Urothelium cell line (cell line): Measurements from ENCODE around the gene FUBP3.

Experiments used
- DNase-seq: peaks from one replicate; pipeline ENCODE4 v3.0.0; 2011; ENCODE audit warnings: low spot score, mixed read lengths
- FAIRE-seq: peaks from 2 replicates; lab custom pipeline; 2011; peaks lifted over from hg19 to GRCh38; lab: Jason Lieb, UNC

Gene FUBP3

DNA sequence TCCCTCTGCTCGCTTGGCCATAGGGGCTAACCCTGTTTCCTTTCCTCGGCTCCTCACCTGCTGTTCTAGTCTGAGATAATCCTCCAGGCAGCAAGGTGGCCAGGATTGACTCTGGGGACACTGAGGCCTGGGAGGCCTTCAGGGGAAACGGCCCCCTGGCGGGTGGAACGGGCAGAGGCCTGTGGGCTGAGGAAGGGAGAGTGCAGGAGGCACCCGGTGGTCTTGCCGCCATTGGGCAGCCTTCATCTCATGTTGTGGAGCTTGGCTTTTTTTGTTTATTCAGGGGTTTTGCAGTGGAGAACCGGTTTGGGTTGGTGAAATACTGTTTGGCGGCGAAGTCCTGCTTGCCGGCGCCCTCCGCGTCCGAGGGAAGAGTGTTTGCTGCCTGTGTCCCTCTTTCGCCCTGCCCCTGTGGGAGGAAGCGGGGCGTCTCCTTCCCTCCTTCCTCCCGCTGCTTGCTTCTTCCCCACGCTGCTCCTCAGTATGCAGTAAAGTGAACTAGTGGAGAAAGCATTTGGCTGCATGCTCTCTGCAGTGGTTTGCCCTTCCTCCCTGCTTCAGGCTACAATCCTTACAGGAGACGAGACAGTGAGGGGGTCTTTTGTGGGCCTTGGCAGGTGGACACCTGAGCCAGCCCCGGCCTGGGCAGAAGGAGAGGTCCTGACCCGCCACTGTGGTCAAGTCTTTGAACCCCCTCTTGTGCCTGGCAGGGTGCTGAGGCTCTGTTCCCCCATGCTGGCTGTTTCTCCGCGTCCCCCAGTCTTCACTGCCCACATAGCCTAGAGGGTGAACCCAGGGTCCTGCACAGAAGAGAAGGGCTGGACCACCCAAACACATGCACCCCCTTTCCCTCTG lies 54.2 kb downstream of the FUBP3 start:
- DNase-seq (no peak), FAIRE-seq (no peak)

DNA sequence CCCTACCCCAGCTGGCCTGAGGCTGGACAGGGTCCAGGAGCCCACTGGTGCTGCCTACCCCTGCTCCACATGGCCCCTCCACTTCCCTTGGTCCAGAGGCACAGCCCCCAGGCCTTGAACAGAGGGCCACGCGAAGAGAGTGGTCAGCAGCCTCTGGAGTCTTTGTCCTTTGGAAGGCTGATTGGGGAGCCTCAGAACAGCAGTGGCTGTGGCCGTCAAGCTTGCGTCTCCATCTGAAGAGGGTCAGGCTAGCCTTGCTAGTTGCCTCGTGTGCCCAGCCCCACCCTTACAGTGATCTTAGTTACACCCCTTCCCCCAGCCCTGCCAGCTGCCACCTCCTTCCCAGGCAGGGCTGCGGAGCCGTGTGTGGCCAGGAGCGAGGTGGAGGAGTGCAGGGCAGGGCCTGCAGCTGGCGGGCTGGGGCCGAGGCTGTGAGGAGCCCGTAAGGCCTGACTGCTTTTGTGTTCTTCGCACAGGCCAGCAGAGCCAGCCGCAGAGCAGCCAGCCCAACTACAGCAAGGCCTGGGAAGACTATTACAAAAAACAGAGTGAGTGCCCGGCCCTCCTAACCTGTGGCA lies 54.9 kb downstream of the FUBP3 start:
- DNase-seq (no peak), FAIRE-seq (no peak)

DNA sequence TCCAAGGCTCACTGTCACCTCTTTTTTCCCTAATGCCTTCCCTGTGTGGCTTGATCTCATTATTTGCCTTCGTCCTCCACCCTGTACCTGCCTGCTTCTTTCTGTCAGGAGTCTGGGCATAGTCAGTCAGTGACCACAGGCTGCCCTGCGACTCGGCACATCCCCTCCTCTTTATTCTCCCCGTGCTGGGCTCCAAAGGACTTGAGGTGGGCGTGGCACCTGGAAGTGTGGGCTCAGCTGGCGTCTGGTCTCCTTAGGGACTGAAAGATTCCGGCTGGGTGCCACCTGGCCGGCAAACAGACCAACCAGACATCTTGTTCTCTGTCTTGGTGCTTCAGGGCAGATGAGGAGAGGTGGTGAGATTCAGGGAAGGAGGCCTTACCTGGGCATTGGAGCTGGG lies 55.4 kb downstream of the FUBP3 start:
- DNase-seq (no peak), FAIRE-seq (no peak)

DNA sequence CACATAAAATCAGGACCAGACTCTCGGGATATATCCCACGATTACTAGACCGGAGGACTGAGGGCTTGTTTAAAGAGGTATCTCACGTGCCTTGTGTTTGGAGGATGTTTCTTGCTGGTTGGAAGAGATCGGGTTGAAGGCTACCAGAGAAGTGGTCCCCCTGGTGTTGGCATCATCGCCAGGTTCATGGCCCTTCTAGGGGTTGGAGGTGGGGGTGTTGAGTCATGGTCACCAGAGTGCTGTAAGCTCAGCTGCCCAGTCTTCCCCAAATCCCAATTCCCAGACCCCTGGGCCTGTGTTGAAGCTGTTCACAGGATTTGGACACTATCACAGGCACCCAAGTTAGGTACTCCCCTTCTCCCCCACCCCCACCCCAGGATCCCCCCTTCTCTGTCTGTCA lies 55.9 kb downstream of the FUBP3 start:
- FAIRE-seq (no peak), DNase-seq (no peak)

DNA sequence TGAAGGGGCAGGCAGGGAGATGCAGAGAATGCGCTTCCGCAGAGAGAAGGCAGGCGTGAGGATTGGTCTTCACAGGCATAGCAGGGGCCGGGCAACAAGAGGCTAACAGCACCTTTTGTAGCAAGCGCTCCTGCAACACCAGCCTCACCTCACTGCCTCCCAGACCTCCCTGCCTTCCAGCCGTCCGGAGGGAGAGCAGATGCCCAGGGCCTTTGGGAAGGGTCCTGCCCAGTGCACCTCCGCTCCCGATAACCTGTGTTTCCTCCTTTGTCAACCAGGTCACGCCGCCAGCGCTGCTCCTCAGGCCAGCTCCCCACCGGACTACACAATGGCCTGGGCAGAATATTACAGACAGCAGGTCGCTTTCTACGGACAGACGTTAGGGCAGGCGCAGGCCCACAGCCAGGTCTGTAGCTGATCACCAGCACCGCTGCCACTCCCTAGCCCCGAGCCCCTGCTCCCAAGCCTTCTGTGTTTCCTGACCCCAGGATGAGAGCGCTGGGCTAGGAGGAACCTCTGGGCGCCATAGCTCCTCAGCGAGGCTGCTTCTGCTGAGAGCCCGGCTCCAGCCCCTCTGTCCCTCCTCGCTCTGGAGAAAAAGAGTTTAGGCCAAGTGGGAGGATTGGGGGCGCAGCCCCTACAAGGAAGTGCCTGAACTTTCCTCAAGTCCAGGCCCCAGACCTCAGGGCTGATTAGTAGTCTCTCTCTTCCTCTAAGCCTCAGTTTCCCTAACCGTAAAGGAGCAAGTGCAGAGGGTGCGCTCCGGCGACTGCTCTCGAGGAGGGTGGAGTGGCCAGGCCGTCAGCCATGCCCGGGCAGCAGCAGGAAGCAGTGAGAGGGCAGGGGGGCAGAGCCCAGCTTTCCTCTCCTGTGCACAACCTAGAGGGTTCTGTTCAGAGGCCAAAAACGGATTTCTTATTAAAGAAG lies 56.6 kb downstream of the FUBP3 start:
- DNase-seq (no peak), FAIRE-seq (no peak)

DNA sequence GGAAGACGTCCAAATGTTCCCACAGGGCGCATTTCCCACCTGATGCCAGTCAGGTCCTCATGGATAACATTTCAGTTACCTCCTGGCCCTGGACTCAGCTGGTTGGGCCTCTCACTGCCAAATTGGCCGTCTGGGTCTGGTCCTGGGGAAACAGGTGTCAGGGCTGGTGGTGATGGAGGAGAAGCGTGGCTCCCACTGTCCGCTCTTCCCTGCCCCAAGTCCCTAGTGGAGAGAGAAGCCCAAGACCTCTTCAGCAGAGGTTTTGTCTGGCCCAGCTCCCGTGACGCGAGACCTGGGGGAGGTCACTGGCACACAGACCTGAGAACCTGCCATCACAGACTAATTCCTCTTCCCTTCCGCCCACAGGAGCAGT lies 57.3 kb downstream of the FUBP3 start:
- DNase-seq, result no peak
- no peak for FAIRE-seq

DNA sequence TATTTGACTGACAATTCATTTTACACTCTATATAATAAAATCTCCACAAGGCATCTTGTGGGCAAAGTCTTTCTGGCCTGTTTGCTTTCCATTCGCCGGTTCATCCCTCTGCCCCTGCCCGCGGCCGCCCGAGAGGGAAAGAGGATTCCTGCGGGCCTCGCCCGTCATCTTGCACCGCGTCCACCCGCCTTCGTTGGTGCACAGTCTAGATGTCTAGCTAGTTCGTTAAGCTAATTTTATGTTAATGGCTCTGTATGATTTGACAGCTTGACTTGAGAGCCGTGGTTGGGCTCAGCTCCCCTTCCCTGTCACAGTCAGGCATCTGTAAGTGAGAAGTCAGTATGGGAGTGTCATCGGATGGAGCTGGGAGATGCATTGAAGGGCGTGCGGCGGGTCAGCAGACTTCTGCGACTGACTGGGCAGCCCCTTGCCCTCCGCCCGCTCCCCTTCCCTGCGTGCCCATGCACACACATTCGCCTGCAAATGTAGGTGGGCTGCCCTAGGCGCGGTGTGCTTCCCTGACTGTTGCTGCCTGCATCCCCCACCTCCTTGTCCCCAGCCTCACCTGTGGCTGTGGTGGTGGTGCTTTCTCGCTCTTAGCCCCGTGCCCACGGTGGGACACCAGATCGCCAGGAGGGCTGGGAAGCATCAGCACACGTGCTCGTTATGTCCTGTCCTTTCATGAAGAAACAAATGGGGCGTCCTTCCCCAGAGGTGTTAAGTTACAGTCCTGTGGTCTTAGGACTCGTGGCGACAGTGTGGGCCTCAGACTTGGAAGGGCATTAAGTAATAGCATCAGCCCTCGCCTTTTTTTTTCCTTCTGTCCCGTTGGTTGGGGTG lies 59.1 kb downstream of the FUBP3 start:
- no peak for DNase-seq
- no peak for FAIRE-seq

DNA sequence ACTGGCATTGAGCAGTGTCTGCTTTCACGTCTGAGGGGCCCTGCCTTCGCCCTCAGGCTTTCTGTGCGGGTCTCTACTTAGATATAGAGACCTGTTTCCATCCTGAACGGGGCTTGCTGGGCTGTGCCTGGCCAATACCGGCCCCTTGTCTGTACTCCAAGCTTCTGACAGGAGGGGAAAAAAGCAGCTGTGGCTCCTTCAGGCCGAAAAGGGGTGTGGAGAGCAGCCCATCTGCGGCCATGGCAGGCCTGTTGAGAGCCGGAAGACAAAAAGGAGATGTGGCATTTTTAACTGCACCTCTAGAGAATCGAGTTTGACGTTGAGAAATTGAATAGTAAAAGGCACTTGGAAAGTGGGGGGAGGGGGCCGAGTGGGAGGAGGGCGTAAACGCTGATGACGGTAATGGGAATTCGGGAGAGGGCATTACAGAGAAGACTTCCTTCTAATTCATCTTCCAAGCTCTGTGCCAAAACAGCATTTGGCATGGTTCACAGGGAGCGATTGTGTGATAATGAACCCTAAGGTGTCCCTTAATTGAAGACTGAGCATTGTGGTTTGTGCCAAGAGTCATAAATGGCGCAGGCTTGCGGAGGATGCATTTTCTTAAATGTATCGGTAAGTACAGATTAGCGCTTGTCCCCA lies 59.9 kb downstream of the FUBP3 start:
- DNase-seq (no peak), FAIRE-seq (no peak)

DNA sequence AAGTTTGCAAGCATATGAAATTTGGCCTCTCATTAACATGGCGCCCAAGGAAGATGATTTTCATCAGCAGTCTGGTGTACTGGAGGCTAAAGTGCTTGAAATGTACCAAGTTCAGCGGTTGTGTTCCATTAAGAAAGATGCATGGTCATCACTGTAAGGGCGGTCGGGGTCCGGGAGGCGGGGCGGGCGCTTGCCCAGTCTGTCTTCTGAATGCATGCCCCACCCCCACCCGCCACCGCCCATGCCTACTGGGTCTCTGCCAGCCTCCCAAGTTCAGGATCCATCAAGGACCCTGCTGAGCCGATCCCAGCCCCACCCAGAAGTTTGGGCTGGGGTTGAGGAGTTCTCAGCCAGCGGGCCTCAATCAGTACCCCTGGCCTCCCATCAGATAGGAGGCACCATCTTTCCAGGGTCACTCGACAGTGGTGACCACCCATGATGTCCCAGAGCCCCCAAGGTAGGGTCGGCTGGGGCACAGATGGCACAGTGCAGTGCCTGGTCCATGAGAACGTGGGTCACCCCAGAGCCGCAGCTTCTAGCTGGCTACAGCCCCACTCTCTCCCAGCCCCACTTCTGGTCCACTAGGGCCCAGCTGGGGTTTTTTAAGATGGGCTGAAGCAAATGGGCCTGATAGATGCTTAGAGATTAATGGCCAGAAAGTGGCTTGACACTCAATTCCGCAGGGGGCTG lies 60.6 kb downstream of the FUBP3 start:
- DNase-seq, result no peak
- no peak for FAIRE-seq

DNA sequence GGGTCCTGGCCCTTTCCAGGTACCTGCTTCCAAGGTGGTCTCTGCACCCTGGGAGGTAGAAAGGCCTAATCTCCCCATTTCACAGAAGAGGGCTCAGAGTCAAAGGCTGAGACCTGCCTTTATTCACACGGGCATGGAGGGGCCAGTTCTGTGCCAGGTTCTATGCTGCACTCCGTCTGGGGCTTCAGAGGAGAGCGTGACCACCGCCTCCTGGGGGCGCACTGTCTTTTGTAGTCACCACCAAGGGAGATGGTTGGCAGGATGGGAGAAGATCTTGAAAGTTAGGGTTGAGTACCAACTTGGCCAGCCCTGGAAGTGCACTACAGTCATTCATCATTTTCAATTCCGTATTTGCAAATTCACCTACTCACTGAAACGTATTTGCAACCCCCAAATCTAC lies 61.3 kb downstream of the FUBP3 start:
- FAIRE-seq (no peak), DNase-seq (no peak)

DNA sequence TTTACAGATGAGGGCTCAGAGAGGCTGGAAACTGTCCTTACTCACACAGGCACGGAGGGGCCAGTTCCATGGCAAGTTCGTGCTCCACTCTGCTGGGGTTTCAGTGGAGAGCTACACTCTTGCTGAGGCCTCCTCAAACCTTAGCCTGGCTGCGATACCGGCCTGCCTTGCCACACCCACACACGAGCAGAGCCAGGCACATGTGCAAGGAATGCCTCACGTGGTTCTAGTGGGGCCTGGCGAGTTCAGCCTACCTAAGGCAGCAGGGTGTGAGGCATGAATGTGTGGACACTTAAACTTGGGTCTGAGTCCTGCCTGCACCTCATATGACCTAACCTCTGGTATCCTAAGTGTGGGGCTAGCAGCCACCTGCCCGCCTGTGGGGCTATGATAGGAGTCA lies 63.5 kb downstream of the FUBP3 start:
- DNase-seq (no peak), FAIRE-seq (no peak)

DNA sequence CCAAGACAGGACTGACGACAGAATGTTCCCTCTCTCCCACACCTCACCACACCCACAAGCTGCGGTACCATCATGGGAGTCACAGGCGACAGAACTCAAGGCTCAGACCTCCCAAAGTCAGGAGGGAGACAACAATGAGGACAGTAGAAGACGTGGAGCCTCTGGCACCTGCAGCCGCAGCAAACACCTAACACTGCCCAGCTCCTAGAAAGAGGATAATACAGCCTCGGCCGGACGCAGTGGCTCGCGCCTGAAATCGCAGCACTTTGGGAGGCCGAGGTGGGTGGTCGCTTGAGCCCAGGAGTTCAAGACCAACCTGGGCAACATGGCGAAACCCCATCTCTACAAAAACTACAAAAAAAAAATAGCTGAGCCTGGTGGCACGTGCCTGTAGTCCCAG lies 71.8 kb downstream of the FUBP3 start:
- FAIRE-seq (no peak), DNase-seq (no peak)

DNA sequence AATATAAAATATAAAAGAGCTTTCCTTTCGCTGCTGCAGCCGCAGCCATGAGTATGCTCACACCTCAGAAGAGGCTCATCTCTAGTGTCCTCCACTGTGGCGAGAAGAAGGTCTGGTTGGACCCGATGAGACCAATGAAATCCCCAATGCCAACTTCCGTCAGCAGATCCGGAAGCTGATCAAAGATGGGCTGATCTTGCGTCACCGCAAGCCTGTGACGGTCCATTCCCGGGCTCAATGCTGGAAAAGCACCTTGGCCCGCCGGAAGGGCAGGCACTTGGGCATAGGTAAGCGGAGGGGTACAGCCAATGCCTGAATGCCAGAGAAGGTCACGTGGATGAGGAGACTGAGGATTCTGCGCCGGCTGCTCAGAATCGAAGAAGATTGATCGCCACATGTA lies 72.4 kb downstream of the FUBP3 start:
- FAIRE-seq (no peak), DNase-seq (no peak)

DNA sequence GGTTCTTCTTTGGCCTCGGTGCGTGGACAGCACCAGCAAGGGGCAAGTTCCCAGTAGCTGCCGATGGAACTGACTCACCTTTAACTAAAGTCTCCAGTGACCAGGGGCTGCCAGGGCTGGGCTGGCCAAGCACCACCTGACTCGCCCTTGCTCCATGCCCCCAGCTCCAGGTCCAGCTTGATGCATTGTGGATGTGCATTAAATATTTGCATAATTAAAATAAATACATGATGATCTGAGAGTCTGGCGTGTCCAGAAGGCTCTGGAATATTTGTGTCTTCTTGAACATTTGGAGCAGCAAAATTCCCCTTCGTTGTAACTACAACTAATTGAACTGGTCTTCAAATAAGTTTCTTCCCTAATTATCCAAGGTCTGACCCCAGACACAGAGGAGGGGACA lies 75.5 kb downstream of the FUBP3 start:
- DNase-seq (no peak), FAIRE-seq (no peak)

DNA sequence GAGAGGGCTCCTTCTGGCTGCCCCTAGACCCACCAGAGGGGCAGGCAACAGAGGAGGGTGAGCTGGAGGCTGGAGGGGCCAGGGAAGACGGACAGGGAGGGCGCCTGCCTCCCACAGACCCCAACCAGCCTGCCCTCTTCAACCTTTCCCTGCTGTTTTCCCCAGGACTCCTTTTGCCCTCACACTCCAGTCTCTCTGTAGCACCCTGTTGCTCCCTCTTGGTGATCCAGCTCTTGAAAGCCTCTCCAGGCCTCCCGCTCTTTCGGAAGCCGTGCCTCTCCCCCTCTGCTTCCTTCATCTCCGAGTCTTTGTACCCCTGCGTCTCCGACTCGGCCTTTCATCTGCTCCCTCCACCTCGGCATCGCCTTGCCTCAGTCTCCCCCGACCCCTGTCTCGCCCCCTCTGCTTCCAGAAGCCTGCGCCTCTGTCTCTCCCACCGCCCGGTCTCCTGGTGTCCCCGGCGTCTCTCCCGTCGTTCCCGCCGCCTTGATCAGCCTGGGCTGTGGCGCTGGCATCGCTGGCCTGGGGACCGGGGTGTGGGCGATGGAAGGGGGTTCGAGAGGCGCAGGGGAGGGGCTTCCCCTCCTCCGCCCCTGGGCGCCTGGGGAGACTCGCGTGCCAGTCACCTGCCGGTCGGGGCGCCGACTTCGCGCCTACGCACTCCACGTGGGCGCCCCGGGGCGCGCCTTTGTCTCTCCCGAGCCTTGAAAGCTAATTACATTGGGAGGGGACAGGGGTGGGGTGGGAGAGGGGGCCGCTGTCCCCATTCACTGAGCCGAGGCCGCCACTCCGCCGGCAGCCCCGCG lies 79.7 kb downstream of the FUBP3 start:
- no peak for DNase-seq
- FAIRE-seq, result no peak

DNA sequence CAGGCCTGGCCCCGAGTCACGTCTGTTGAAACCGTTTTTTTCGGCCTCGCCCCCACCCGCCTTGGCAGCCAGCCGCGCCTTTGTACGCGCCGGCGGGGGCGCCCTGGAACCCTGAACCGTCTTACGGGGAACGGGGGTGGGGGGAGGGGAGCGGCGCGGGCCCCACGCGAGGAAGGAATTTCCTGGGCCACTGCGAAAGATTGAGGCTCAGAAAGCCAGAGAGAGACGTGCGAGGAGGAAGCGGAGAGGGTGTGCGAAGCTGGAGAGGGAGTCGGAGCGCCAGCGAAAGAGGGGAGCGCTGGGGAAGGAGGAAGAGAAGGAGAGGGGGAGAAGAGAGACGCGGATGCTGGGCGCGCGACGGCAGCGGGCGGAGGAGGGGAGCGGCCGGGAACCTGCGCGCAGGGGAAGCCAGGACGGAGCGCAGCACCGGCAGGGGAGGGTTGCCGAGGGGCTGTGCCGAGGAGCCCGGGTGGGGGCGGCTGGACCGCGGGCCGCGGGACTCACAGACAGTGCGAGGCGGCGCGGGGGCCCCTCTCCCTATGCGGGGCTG lies 80.4 kb downstream of the FUBP3 start:
- no peak for FAIRE-seq
- no peak for DNase-seq

DNA sequence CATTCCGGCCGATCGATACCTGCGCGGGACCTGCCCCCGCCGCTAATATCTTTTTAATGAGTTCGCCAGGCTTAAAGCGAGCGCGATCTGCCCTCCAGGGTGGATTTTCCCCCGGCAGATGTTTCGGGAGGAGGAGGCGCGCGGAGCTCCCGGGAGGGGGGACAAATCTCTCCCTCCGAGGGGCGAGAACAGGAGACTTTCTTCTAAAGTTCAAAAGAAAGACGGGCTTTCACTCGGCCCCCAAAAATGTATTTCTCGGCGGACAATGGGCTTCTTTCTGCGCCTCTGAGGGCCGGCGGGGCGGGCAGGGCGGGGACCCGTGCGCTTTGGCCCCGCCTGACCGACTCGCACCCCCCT lies 80.9 kb downstream of the FUBP3 start:
- FAIRE-seq (no peak), DNase-seq (no peak)

DNA sequence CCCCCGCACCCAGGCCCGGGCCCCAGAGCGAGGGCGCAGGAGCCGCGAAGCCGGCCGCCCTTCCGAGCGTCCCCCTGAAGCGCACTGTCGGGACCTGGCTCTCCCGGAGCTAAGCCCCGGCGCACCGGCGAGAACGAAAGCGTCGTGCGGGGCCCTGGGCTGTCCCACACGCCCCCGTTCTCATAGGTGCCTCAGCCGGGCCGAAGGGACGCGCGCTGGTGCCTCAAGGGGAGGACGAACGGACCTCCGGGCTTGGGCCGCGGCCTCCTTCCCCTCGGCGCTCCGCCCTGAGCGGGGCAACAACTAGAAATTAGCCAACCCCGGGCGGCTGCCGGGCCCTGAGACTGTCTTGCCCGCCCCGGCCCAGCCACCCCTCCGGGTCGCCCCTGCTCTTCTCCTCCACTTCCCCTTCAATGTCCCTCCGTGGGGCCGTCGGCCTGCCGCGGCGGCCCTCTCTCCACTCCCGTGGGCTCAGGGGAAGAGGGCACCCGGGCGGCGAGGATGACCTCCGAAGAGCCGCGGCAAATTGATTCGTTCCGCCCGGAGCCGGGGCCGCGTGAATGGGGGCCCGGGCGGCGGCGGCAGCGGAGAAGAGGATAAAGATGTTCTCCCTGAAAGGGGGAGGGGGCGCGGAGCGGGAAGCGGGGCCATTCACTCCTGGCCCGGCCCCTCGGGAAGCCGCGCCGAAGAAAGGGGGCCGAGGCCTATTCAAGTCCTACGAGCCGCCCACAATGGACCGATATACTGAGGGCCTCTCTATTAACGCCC lies 81.5 kb downstream of the FUBP3 start:
- DNase-seq (peak; percentile 23), FAIRE-seq (no peak)
